Urothelium cell line (cell line): Measurements from ENCODE around the gene CDT1.
A peak's percentile ranks its signal among the peaks of the same experiment; 100 is the strongest.
"Not testable (repeated sequence)": the region's sequence is repeated elsewhere in the genome, so short reads cannot be mapped to it uniquely, and the experiment has no call there.

Source experiments
- DNase-seq: peaks from one replicate; pipeline ENCODE4 v3.0.0; 2011; ENCODE audit warnings: low spot score, mixed read lengths
- FAIRE-seq: peaks from 2 replicates; lab custom pipeline; 2011; peaks lifted over from hg19 to GRCh38; lab: Jason Lieb, UNC

CDT1 gene

GRCh38 chr16:88768071-88768783, 35.4 kb upstream of the CDT1 start:
- no peak for DNase-seq

DNA sequence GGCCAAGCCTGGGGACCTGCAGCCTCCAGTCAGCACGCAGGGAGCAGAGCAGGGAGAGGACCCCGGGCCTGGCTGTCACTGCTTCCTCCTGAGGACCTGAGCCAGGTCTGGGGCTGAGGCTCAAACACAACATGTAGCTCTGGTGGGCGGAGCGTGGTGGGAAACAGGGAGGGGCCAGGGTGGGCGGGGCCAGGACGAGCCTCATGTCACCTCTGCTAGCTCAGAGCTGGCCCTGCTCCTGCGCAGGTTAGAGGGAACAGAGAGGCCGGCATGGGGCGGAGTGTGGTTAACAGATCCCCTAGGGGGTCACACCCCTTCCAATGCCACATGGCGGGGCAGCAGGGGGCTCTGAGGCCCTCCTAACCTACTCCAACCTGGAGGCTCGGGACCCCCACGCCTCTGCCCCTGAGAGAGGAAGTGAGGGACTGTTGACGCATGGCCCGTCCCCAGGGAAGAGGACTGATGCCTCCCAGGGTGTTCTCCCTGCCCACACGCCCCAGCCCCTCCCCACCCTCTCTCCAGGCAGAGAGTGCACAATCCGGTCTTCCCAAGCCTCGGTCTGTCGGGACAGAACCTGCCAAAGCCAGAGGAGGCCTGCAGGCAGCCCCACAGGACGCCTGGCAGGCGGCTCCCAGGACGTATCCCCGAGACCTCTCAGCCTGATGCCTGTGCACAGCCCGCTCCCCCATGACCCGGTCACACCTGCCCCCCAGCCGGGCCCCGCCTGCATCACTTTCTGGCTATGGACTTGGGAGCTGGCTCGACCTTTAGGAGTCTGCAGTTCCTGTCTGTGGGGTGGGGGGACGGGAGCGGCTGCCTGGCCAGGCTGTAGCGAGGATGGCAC, 33.8 kb upstream of the CDT1 start:
- FAIRE-seq (no peak), DNase-seq (peak; percentile 51)

More at GRCh38 chr16:88768071-88768783, 35.4 kb upstream of the CDT1 start:
- no peak for FAIRE-seq

GRCh38 chr16:88770461-88771293, 32.9 kb upstream of the CDT1 start:
- FAIRE-seq (no peak), DNase-seq (no peak)

DNA sequence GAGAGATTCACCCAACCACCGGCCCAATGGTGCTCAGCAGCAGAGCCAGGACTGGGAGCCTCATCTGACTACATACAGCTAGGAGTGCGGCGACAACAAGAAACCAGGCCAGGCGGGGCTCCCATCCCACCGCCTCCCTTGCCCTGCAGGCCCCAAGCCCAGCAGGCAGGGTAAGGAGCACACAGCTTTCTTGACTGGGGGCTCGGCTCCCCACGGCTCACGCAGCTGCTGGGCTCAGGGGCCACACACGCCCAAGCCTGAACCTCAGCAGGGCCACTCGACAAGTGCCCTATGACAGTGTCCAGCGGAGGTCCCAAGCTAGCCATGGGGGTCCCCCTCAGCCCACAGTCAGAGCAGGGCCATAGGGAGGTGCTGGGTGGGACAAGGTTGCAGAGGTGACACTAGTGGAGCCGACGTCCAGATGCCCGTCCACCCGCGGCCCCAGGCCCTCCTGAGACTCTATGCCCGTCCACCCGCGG, 32.3 kb upstream of the CDT1 start:
- FAIRE-seq (no peak), DNase-seq (no peak)

GRCh38 chr16:88771781-88772180, 31.8 kb upstream of the CDT1 start:
- DNase-seq, FAIRE-seq: not testable (repeated sequence)

DNA sequence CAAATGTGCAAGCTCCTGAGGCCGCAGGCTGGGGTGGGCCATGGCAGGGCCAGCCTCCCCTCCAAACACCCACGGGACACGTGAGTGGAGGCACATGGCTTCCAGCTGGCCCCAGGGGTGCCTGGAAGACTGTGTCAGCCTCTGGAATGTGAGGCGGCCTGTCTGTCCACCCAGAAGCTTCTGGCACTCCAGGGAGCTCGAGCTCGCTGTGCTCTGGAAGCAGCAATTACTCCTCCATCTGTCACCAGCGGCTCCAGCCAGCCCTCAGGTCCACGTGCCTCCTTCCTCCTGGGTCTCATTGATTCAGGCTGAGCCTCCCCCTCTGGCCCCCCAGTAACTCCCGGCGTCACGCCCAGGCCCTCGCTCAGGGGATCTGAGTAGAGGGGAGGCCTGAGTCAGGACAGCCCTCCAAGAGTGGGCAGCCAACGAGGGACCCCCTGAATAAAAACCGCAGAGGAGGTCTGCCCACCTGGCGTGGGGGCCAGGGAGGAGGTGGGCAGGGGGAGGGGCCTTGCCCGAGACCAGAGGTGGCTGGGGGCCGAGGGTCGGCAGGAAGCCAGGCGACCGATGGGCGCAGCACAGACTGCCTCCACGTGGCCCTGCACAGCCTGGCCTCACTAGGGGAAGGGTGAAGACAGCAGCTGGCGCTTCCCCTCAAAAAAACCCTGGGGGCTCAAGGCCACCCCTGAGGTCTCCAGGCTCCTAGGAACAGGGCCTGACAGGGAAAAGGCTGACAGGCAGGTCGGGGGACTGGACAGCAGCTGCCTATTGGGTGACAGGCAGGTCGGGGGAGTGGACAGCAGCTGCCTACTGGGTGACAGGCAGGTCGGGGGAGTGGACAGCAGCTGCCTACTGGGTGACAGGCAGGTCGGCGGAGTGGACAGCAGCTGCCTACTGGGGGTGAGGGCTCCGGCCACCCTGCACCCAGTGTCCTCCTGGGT, 30.4 kb upstream of the CDT1 start:
- FAIRE-seq (no peak), DNase-seq (no peak)

- FAIRE-seq (no peak), DNase-seq (no peak)
These were observed 29.7 kb upstream of the CDT1 start for GRCh38 chr16:88773812-88774291.

DNA sequence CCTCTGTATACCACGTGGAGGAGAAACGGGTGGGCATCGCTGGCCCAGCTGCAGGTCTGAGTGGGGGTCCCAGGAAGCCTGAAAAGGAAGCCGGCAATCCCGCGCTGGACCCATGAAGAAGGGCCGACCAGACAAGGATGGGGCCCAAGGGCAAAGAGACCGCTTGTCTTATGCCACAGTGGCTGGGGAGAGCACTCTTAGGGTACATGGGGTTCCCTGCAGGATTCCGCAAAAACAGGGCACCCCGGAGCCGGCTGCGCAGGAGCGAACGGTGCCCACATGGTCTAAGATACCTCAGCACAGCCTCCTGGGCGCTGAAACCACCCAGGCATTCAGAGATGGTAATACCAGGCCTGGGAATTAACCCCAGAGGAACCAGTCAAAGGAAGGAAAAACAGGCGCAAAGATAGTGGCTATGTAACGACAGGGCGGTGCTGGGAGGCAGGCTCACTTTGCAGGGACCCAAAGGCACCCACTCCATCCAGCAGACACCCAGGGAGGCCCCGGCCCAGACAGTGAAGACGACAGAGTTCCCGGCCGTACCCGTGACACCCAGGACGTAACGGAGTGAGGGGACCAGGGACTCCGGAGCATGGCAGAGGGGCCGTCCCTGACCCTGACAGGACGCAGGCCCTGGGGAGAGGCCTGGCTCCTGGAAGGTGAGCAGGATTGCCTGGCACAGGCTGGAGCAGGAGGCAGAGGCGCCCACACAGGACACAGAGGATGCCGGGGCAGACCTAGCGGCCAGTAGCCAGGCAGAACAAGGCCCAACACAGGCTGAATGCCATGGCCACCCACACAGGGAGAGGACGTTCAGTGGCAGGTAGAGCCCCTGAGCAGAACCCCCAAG, 28.8 kb upstream of the CDT1 start:
- FAIRE-seq: no peak
- no peak for DNase-seq

DNA sequence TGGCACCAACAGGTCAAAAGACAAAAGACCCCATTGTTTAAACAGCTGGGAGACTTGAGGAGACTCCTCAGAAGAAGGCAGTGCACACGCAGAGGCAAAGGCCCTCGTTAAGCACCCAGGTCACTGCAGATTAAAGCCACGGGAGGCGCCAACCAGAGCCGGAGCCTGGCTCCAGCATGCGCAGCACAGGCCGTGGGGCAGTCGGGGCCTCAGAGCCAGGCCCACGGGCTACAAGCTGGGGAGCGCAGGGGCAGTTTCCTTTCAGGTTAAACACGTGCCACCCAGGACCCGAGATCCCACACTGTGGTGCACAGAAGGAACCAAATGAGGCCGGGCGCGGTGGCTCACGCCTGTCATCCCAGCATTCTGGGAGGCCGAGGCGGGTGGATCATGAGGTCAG, 27.8 kb upstream of the CDT1 start:
- DNase-seq (no peak), FAIRE-seq (no peak)

- no peak for FAIRE-seq
- DNase-seq: no peak
These were observed 25.9 kb upstream of the CDT1 start for GRCh38 chr16:88777471-88778270.

- DNase-seq (no peak), FAIRE-seq (no peak)
These were observed 25.4 kb upstream of the CDT1 start for GRCh38 chr16:88778271-88778525.

- DNase-seq (no peak), FAIRE-seq (no peak)
These were observed 25.0 kb upstream of the CDT1 start for GRCh38 chr16:88778541-88779065.

DNA sequence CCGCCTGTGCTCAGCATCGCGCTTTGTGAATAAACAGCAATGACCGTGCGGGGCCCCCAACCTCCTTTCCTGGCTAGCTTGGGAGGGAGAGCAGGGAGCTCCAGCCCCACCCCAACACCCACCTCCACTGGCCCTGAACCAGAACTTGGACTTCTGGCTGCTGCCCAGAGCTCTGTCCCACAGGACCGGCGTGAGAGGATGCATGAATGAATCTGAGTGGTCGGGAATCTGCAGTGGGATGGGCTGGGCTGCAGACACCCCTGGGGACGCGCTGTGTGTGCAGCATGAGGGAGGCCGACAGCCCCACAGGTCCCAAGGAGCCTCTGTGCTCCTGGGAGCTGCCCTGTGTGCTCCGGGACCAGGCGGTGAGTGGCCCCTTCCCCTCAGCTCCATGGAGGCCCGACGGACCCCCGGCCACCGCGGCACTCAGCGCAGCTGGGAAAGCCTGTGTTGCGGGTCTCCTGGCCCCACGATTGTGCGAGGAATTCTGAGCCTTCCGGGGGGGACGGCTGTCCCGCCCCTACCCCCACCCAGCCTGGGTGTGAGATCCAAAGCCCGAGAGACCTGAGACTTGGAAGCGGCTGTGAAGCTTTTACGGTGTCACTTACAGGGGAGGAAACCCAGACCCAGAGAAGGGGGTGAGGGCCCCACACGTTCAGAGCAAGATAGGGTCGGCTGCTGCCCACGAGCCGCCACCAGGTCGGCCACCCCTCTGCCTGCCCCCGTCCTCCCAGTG, 24.0 kb upstream of the CDT1 start:
- FAIRE-seq (no peak), DNase-seq (no peak)

DNA sequence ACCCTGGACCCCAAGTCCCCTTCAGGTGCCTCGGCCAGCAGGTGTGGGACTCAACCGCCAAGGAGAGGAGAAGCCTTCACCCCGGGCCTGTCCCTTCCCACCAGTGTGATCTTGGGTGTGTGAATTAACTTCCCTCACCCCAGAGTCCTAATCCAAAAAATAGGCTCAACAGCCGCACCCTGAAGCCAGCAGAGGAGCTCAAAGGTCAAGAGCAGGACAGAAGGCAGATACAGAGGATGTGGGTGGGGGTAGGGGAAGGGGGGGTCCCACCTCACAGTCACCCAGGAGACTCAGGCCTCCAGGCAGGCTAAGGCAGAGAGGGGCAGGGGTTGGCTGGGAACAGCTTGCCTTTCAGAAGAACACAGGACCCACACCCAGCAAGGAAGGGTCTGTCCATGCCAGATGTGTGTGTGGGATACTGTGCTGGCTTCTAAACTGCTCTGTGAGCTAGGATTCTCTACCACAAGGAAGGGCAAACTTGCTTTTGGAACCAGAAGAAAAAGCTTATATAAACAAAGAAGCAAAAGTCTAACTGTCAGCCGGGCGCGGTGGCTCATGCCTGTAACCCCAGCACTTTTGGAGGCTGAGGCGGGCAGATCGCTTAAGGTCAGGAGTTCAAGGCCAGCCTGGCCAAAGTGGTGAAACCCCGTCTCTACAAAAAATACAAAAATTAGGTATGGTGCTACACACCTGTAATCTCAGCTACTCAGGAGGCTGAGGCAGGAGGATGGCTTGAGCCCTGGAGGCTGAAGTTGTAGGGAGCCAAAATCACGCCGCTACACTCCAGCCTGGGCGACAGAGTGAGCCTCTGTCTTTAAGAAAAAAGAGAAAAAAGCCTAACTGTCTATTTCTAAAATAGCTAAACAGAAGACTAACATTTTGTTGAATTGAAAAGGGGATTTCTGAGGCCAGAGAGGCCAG, 23.2 kb upstream of the CDT1 start:
- FAIRE-seq (no peak), DNase-seq (no peak)

DNA sequence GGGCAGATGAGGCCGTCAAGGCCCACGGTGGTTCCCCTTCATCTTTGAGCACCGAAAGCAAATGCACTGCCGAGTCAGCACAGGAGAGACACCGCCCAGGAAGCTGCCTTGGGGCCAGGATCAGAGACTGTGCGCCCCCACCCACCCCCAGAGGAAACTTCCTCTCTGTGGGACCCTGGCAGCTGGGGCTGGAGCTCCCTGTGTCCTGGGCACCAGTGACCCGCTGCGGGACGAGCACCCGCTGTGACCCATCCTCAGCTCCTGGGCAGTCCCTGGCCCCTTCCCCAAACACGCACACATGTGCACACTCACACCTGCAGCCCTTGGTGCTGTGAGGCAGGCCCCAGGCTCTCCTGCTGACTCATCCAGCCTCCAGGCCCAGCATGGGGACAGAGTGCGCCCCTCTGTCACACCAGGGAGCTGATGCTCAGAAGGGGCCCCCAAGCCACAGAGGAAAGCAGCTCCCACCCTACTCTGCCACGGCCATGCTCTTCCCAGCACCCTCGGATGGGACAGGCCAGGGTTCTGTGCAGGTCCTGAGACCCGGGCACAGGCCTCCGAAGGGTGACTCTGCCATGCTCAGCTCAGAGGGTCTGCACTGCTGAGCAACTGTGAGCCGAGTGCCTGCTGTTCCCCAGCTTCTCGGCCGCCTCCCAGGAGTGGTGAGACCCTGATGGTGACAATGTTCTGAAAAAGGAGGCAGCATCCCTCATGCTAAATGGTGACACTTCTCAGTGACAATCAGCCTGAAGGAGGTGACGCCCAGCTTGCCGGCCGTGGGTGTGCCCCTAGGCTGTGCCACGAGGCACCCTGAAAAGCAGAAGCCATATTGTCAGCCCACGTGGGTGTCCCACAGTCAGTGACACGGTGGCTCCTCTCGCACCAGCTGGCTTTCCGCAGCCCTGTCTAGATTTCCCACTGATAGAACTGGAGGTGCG, 22.2 kb upstream of the CDT1 start:
- DNase-seq (no peak), FAIRE-seq (no peak)
